ENCODE measurements around the gene PPIE.

The PPIE gene

DNA sequence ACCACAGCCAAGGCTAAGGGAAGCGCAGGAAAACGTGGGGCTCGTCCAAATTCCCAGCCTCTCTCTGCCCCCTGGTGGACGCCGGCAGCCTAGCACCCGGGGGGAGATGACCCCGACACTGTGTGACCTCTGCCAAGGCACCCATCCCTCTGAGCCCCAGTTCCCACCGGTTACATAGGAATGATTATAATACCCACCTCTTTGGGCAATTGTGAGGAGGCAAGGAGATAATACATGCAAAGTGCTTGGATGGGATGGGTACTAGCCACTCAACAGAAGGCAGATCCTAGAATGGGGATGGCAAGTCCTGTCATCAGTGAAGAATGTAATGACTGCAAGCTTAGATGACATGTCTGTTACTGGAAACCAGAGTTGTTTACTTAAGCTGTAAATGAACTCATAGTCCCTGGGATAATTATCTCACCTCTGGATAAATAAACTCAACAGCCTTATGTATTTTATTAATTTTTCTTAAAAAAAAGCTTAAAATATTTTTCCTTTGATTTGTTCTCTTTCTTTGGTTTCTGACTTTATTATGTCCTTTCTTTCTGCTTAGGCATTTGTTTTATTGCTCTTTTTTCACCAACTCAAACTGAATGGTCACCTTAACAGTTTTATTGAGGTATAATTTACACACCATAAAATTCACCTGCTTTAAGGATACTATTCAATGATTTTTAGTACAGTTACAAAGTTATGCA, 61.2 kb downstream of the PPIE start:
- no peaks in the 10 kb centered on the region for H3K79me2 ChIP-seq (ENCODE audit: low read length)
- H3K4me3 ChIP-seq (ENCODE audit: low read length) = peak overlapping the region; percentile 70
- no peaks in the 10 kb centered on the region for H3K27me3 ChIP-seq (ENCODE audit: low read depth, low read length)
- no peaks in the 10 kb centered on the region for H3K9me3 ChIP-seq (ENCODE audit: insufficient read depth, low read length)
- no peak overlapping the region for H2AFZ ChIP-seq (ENCODE audit: low read depth, low read length)
- no peaks in the 10 kb centered on the region for H4K20me1 ChIP-seq (ENCODE audit: insufficient read depth, low read length)
- H3K36me3 ChIP-seq (replicated peaks; ENCODE audit: low read depth, low read length) = no peaks in the 10 kb centered on the region
- H3K4me1 ChIP-seq (ENCODE audit: low read length) = peaks cover 4% of the 10 kb centered on the region
- 0 out of 2 replicates have a peak overlapping the region, but pooled peaks have one; percentile 67 for H3K27ac ChIP-seq (ENCODE audit: low read length)
- no peak for TF ChIP-seq EZH2phosphoT487 (IDR thresholded peaks at IDR 0.05; ENCODE audit: low read depth)
- TF ChIP-seq, protein P1, sequence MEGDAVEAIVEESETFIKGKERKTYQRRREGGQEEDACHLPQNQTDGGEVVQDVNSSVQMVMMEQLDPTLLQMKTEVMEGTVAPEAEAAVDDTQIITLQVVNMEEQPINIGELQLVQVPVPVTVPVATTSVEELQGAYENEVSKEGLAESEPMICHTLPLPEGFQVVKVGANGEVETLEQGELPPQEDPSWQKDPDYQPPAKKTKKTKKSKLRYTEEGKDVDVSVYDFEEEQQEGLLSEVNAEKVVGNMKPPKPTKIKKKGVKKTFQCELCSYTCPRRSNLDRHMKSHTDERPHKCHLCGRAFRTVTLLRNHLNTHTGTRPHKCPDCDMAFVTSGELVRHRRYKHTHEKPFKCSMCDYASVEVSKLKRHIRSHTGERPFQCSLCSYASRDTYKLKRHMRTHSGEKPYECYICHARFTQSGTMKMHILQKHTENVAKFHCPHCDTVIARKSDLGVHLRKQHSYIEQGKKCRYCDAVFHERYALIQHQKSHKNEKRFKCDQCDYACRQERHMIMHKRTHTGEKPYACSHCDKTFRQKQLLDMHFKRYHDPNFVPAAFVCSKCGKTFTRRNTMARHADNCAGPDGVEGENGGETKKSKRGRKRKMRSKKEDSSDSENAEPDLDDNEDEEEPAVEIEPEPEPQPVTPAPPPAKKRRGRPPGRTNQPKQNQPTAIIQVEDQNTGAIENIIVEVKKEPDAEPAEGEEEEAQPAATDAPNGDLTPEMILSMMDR (IDR thresholded peaks at IDR 0.05; ENCODE audit: low read depth, low read length) = peak; percentile 50
- H3K9ac ChIP-seq (ENCODE audit: low read length) = peak overlapping the region; percentile 48
- peak overlapping the region; percentile 88 for H3K4me2 ChIP-seq (ENCODE audit: low read length)

DNA sequence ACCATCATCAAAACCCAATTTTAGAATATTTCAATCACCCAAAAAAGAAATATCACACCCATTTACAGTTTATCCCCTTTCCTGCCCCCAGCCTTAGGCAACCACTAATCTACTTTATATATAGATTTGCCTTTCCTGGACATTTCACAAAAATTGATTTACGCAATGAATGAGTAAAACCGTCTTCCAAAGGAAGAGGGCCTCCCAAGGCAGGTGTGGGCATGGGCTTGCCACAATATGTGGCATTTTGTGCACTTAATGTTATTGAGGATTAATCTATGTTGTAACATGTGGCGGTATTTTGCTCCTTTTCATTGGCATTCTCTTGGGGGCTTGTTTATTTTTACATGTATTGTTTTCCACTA, 61.8 kb downstream of the PPIE start:
- no peak overlapping the region for H3K27ac ChIP-seq (ENCODE audit: low read length)

DNA sequence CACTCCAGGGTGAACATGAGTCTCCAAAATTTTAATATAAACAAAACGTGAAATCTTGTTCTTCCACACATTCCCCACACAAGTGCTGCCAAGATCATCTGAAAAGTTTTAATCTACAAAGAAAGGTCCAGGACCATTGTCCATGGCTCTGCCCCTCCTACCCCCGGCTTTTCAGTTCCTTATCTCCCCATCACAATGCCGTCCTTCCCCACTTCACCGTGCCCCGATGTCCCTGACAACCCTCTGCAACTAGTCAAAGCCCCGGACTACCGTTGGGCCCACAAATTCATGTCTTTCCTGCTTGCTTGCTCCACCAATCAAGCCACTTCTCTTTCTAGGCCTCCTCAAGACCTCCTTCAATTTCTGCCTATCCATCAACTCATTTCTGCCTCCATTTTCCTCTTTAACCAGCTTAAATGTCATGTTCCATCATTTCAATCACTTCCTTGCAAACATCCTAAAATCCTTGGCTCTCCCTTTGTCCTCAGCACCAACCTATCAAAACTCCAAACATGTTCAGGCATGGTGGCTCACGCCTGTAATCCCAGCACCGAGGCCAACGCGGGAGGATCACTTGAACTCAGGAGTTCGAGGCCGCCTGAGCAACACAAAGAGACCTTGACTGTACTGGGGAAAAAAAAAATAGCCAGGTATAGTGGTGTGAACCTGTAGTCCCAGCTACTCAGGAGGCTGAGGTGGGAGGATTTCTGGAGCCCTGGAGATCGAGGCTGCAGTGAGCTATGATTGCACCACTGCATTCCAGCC, 64.0 kb downstream of the PPIE start:
- no peak overlapping the region for H3K4me2 ChIP-seq (ENCODE audit: low read length)
- no peak overlapping the region for H2AFZ ChIP-seq (ENCODE audit: low read depth, low read length)
- H3K36me3 ChIP-seq (replicated peaks; ENCODE audit: low read depth, low read length) = no peaks in the 10 kb centered on the region
- H3K9ac ChIP-seq (ENCODE audit: low read length) = no peak overlapping the region
- TF ChIP-seq EZH2phosphoT487 (IDR thresholded peaks at IDR 0.05; ENCODE audit: low read depth) = no peak
- no peak overlapping the region for H3K4me3 ChIP-seq (ENCODE audit: low read length)
- H4K20me1 ChIP-seq (ENCODE audit: insufficient read depth, low read length) = no peaks in the 10 kb centered on the region
- peaks cover 4% of the 10 kb centered on the region for H3K4me1 ChIP-seq (ENCODE audit: low read length)
- H3K79me2 ChIP-seq (ENCODE audit: low read length) = no peaks in the 10 kb centered on the region
- no peaks in the 10 kb centered on the region for H3K9me3 ChIP-seq (ENCODE audit: insufficient read depth, low read length)
- no peaks in the 10 kb centered on the region for H3K27me3 ChIP-seq (ENCODE audit: low read depth, low read length)
- no peak overlapping the region for H3K27ac ChIP-seq (ENCODE audit: low read length)

More for the DNA sequence above, 61.8 kb downstream of the PPIE start:
- Histone ChIP-seq H3K27me3 (ENCODE audit: low read depth, low read length) (no peaks in the 10 kb centered on the region), H3K79me2 (ENCODE audit: low read length) (no peaks in the 10 kb centered on the region), H4K20me1 (ENCODE audit: insufficient read depth, low read length) (no peaks in the 10 kb centered on the region), H3K4me1 (ENCODE audit: low read length) (peaks cover 4% of the 10 kb centered on the region), H3K36me3 (replicated peaks; ENCODE audit: low read depth, low read length) (no peaks in the 10 kb centered on the region), H3K4me3 (ENCODE audit: low read length) (no peak overlapping the region), H3K9me3 (ENCODE audit: insufficient read depth, low read length) (no peaks in the 10 kb centered on the region), H2AFZ (ENCODE audit: low read depth, low read length) (no peak overlapping the region), H3K9ac (ENCODE audit: low read length) (no peak overlapping the region), H3K4me2 (ENCODE audit: low read length) (no peak overlapping the region)
- TF ChIP-seq EZH2phosphoT487 (IDR thresholded peaks at IDR 0.05; ENCODE audit: low read depth) = no peak
- TF ChIP-seq, protein P1 (IDR thresholded peaks at IDR 0.05; ENCODE audit: low read depth, low read length) = no peak

DNA sequence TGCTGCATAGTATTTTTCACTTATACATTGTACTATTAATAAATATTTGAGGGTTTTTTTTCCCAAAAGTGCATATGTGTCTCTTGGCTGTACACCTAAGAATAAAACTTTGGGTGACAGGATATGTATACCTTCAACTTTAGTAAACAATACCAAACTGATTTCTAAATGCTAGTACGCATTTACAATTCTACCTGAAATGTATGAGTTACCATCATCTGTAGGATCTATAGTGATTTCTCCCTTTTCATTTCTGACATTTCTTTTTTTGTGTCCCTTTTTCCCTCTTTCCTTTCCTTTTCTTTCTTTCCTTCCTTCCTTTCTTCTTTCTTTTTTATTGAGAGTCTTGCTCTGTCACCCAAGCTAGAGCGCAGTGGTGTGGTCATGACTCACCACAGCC, 66.7 kb downstream of the PPIE start:
- H4K20me1 ChIP-seq (ENCODE audit: insufficient read depth, low read length) = no peaks in the 10 kb centered on the region

More for the DNA sequence above, 66.7 kb downstream of the PPIE start:
- Histone ChIP-seq H2AFZ (ENCODE audit: low read depth, low read length) (no peak overlapping the region), H3K4me2 (ENCODE audit: low read length) (no peak overlapping the region), H3K4me1 (ENCODE audit: low read length) (no peaks in the 10 kb centered on the region), H3K9ac (ENCODE audit: low read length) (no peak overlapping the region), H3K9me3 (ENCODE audit: insufficient read depth, low read length) (no peaks in the 10 kb centered on the region), H3K36me3 (replicated peaks; ENCODE audit: low read depth, low read length) (no peaks in the 10 kb centered on the region), H3K79me2 (ENCODE audit: low read length) (no peaks in the 10 kb centered on the region), H3K27me3 (ENCODE audit: low read depth, low read length) (no peaks in the 10 kb centered on the region), H3K4me3 (ENCODE audit: low read length) (no peak overlapping the region), H3K27ac (ENCODE audit: low read length) (no peak overlapping the region)
- no peak for TF ChIP-seq EZH2phosphoT487 (IDR thresholded peaks at IDR 0.05; ENCODE audit: low read depth)
- TF ChIP-seq, protein P1 (IDR thresholded peaks at IDR 0.05; ENCODE audit: low read depth, low read length) = no peak
